HEK293T (cell line): ENCODE data around the gene AADACL4.

Source experiments
- ARNT ChIP-seq: fragments of 450-650 bp; IDR thresholded peaks from 2 replicates; pipeline ENCODE4 v1.6.1; 2017; ENCODE audit warnings: mild to moderate bottlenecking
- FOXM1 ChIP-seq: fragments of 450-650 bp; IDR thresholded peaks from 2 replicates; pipeline ENCODE4 v1.6.1; 2017; ENCODE audit warnings: mild to moderate bottlenecking, borderline replicate concordance
- NFRKB ChIP-seq: fragments of 450-650 bp; IDR thresholded peaks from 2 replicates; pipeline ENCODE4 v1.6.1; 2016; ENCODE audit warnings: mild to moderate bottlenecking, moderate library complexity
- SP1 ChIP-seq: fragments of 450-650 bp; IDR thresholded peaks from 2 replicates; pipeline ENCODE4 v1.6.1; 2017

GRCh38 chr1:12640237-12640957 is 3.5 kb upstream of the AADACL4 start:
- TF ChIP-seq ARNT (no peak), SP1 (no peak), NFRKB (no peak), FOXM1 (no peak)
